Progenitor cell of endocrine pancreas (in vitro differentiated cells): ENCODE results near the gene SECISBP2. TPM values are rescaled to one million over a fixed set of nuclear protein-coding genes. Genes with fewer than 3 reads are reported as not detected.

ENCODE experiments used
- DNase-seq: peaks from one replicate; pipeline ENCODE4 v3.0.0; 2021; ENCODE audit warnings: low spot score; ENCODE audit not compliant: unreplicated experiment
- H3K27ac Mint-ChIP-seq: 2 replicates; pipeline ENCODE4 v1.8.0; 2021; ENCODE audit warnings: mild to moderate bottlenecking, moderate library complexity, mixed read lengths
- H3K27me3 Mint-ChIP-seq: 2 replicates; pipeline ENCODE4 v1.8.0; 2021; ENCODE audit warnings: mixed read lengths
- H3K36me3 Mint-ChIP-seq: 2 replicates; pipeline ENCODE4 v1.8.0; 2022; ENCODE audit warnings: mixed read lengths; ENCODE audit not compliant: insufficient read depth
- H3K4me1 Mint-ChIP-seq: 2 replicates; pipeline ENCODE4 v1.8.0; 2021; ENCODE audit warnings: low read depth, mixed read lengths
- H3K4me3 Mint-ChIP-seq: 2 replicates; pipeline ENCODE4 v1.8.0; 2021; ENCODE audit warnings: low read depth, mild to moderate bottlenecking, moderate library complexity, mixed read lengths
- H3K9me3 Mint-ChIP-seq: 2 replicates; pipeline ENCODE4 v1.8.0; 2021; ENCODE audit warnings: low read depth, mixed read lengths
- total RNA-seq: library from RNA; stranded (reverse); gene quantifications from 2 replicates; pipeline ENCODE4 v1.2.1, GENCODE V29; 2021
- TF ChIP-seq, protein P1 (sequence below): fragments of 200-600 bp; sonication (generic); IDR thresholded peaks from one replicate; pipeline ENCODE4 v1.5.0; 2021; ENCODE audit warnings: antibody characterized with exemption, mild to moderate bottlenecking; ENCODE audit not compliant: unreplicated experiment

The SECISBP2 gene
- total RNA-seq, 1 donor from 2014 or later = 73.5 TPM

- Mint-ChIP-seq H3K27ac (no peak overlapping the region), H3K36me3 (peaks cover 9% of the 10 kb centered on the region), H3K9me3 (no peaks in the 10 kb centered on the region), H3K4me3 (no peak overlapping the region), H3K27me3 (no peaks in the 10 kb centered on the region), H3K4me1 (no peaks in the 10 kb centered on the region)
- TF ChIP-seq, protein P1, sequence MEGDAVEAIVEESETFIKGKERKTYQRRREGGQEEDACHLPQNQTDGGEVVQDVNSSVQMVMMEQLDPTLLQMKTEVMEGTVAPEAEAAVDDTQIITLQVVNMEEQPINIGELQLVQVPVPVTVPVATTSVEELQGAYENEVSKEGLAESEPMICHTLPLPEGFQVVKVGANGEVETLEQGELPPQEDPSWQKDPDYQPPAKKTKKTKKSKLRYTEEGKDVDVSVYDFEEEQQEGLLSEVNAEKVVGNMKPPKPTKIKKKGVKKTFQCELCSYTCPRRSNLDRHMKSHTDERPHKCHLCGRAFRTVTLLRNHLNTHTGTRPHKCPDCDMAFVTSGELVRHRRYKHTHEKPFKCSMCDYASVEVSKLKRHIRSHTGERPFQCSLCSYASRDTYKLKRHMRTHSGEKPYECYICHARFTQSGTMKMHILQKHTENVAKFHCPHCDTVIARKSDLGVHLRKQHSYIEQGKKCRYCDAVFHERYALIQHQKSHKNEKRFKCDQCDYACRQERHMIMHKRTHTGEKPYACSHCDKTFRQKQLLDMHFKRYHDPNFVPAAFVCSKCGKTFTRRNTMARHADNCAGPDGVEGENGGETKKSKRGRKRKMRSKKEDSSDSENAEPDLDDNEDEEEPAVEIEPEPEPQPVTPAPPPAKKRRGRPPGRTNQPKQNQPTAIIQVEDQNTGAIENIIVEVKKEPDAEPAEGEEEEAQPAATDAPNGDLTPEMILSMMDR = no peak
- no peak for DNase-seq
These were observed 62.4 kb downstream of the SECISBP2 start for GRCh38 chr9:89380437-89381307.

- Mint-ChIP-seq H3K36me3 (peaks cover 13% of the 10 kb centered on the region), H3K27me3 (no peaks in the 10 kb centered on the region), H3K9me3 (no peaks in the 10 kb centered on the region), H3K27ac (no peak overlapping the region), H3K4me1 (no peaks in the 10 kb centered on the region), H3K4me3 (no peak overlapping the region)
- TF ChIP-seq, protein P1 = no peak
- no peak for DNase-seq
These were observed 63.0 kb downstream of the SECISBP2 start for GRCh38 chr9:89381308-89381609.

DNA sequence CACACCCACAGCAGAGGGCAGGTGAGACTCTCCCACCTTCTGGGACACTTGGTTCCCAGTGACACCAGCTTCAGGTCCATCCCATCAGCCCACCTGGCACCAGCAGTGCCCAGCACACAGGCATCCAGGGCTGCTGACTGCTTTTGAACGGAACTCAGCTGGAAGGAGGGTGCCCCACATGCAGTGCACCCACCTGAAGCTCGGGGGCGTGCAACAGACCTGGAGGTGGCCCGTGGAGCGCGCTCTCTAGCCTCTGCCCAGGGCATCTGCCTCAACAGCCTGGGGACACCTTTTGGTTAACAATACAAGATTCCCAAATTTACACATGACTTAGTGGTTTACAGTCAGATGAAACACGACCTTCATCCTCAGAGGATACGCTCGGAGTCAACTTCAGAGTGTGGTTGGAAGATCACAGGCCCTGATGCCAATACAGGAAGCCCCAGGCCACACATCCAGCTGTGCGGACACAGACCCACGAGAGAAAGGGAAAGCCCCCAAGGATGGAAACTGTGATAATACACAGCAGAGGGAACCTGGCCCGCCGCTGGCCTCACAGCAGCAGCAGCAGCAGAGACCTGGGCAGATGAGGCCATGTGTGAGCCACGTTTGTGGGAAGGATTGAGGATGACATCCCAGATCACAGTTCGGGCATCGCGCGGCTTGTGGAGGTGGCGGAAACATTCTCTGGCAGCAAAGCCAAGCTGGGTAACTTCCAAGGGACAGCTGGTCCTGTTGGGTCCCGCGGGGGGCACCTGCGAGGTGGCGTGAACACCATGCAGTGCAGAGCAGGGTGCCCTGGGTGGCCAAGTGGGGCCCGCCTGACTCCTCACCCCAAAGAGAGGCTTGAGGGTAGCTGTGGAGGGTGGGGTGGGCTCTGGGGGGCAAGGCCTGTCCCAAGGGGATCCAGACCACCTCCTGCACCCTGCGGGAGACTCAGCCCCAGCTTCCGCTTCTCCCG lies 64.0 kb downstream of the SECISBP2 start:
- Mint-ChIP-seq H3K4me1 (no peaks in the 10 kb centered on the region), H3K9me3 (no peaks in the 10 kb centered on the region), H3K27me3 (no peaks in the 10 kb centered on the region), H3K27ac (no peak overlapping the region), H3K36me3 (peaks cover 16% of the 10 kb centered on the region), H3K4me3 (no peak overlapping the region)
- no peak for DNase-seq
- TF ChIP-seq, protein P1 = no peak

DNA sequence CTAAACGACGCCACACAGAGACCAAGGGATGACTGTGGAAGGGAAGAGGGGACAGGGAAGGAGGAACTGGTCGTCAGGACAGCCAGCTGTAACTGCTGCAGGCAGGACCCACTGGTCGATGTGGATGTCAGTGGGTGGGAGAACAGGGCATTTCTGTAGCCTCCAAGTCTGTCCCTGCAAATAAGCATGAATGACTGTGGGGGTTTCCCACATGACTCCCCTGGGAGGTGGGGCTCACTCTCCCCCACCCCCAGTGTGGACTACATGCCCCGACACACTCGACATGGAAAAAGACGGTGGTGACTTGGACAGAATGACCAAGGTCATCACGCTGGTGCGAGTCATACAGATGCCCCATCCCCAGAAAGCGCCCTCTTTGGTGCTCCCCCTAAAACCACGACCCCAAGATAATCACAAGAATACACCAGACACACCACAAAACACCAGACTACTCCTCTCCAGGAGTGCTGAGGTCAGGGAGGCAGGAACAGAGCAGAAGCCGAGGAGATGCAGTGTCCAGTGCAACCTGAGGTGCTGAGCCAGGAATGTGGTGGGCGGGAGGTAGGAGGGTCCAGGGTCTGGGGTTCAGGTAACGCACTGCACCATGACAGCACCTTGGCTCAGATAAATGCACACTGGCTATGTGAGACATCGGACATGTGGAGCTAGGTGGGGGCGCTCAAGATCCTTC lies 64.9 kb downstream of the SECISBP2 start:
- H3K36me3 Mint-ChIP-seq = peaks cover 16% of the 10 kb centered on the region
- H3K9me3 Mint-ChIP-seq = no peaks in the 10 kb centered on the region
- H3K4me1 Mint-ChIP-seq = no peaks in the 10 kb centered on the region
- TF ChIP-seq, protein P1 = no peak
- no peaks in the 10 kb centered on the region for H3K27me3 Mint-ChIP-seq
- H3K27ac Mint-ChIP-seq = peak overlapping the region; percentile 80
- H3K4me3 Mint-ChIP-seq = no peak overlapping the region
- no peak for DNase-seq
